IPS-18a (cell line): Measurements from ENCODE around the gene SLC16A2.
"Not testable (repeated sequence)": the region's sequence is repeated elsewhere in the genome, so short reads cannot be mapped to it uniquely, and the experiment has no call there.

Experiments used
- H3K27ac ChIP-seq: one replicate; pipeline ENCODE4 v1.5.1; 2013; ENCODE audit warnings: low read length
- H3K27me3 ChIP-seq: one replicate; pipeline ENCODE4 v1.6.1; 2013; ENCODE audit warnings: mild to moderate bottlenecking, low read length; ENCODE audit not compliant: control insufficient read depth, insufficient read depth
- H3K36me3 ChIP-seq: one replicate; pipeline ENCODE4 v1.6.1; 2013; ENCODE audit warnings: low read depth, low read length; ENCODE audit not compliant: control insufficient read depth
- H3K4me1 ChIP-seq: one replicate; pipeline ENCODE4 v1.6.1; 2013; ENCODE audit warnings: low read depth, low read length; ENCODE audit not compliant: control insufficient read depth
- H3K4me3 ChIP-seq: one replicate; pipeline ENCODE4 v1.5.1; 2013; ENCODE audit warnings: low read length
- H3K9ac ChIP-seq: one replicate; pipeline ENCODE4 v1.6.1; 2013; ENCODE audit warnings: mild to moderate bottlenecking, low read length, moderate library complexity
- H3K9me3 ChIP-seq: one replicate; pipeline ENCODE4 v1.6.1; 2013; ENCODE audit warnings: low read depth, low read length; ENCODE audit not compliant: control insufficient read depth

SLC16A2 gene

DNA sequence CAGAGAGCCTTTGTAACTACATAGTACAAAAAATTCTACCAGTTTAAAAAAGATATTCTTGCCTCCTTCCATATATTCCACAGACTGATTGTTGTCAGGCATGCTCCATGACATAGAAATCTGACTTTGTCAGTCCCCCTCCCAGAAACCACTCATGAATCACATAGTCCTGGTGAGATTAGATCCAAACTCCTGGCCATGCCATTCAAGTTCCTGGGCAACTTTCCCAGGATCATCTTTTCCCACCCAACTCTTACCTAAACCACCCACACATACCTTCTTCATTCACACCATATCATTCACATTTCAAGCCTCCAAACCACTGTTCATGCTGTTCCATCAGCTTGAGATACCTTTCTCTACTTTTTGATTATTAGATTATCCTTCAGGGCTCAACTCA is 46.4 kb downstream of the SLC16A2 start:
- no peak overlapping the region for H3K27ac ChIP-seq
- H3K9ac ChIP-seq = no peak overlapping the region
- H3K36me3 ChIP-seq = no peaks in the 10 kb centered on the region
- H3K9me3 ChIP-seq = peaks cover 8% of the 10 kb centered on the region
- H3K4me3 ChIP-seq = no peak overlapping the region
- H3K27me3 ChIP-seq = no peaks in the 10 kb centered on the region
- H3K4me1 ChIP-seq = no peaks in the 10 kb centered on the region

DNA sequence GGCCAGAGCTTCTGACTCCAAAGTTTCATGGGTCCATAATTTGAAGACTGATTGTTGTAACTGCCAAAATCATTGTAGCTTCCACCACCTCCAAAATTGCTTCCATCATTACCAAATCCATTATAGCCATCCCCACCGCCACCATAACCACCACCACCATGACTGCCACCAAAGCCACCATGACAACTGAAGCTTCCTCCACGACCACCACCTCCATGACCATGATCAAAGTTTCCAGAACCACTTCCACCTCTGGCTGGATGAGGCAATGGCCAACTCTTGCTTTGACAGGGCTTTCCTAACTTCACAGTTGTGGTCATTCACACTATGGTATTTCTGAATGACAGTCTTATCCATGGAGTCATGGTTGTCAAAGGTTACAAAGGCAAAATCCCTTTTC is 51.8 kb downstream of the SLC16A2 start:
- H3K27me3 ChIP-seq, H3K4me3 ChIP-seq, H3K36me3 ChIP-seq, H3K27ac ChIP-seq, H3K4me1 ChIP-seq, H3K9ac ChIP-seq: not testable (repeated sequence)
- peaks cover 14% of the 10 kb centered on the region for H3K9me3 ChIP-seq

GRCh38 chrX:74490247-74490646 is 69.0 kb downstream of the SLC16A2 start:
- Histone ChIP-seq H3K36me3 (no peaks in the 10 kb centered on the region), H3K9me3 (peaks cover 14% of the 10 kb centered on the region), H3K27ac (no peak overlapping the region), H3K9ac (no peak overlapping the region), H3K4me1 (peaks cover 18% of the 10 kb centered on the region), H3K4me3 (no peak overlapping the region), H3K27me3 (no peaks in the 10 kb centered on the region)

GRCh38 chrX:74492720-74493201 is 71.5 kb downstream of the SLC16A2 start:
- peaks cover 13% of the 10 kb centered on the region for H3K9me3 ChIP-seq
- H3K27ac ChIP-seq = no peak overlapping the region
- no peak overlapping the region for H3K4me3 ChIP-seq
- no peaks in the 10 kb centered on the region for H3K36me3 ChIP-seq
- no peaks in the 10 kb centered on the region for H3K27me3 ChIP-seq
- H3K9ac ChIP-seq = no peak overlapping the region
- peaks cover 18% of the 10 kb centered on the region for H3K4me1 ChIP-seq

DNA sequence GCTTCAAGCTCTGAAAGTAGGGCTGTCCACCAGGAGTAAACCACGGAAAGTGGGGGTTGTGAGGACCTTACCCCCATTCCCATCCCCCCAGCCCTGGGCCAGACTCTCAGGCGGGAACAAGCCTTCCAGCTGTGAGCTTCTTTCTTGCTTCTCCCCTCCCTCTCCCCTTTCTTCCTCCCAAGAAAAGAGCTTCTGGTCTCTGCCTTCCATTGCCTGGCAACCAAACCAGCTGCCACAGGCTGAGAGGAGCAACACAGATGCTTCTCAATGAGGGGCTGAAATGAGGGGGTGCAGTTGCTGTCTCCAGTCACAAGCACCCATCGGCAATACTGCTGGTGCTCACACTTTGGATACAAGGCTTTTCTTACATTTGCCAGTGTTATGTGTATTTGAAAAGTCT is 72.5 kb downstream of the SLC16A2 start:
- peaks cover 18% of the 10 kb centered on the region for H3K4me1 ChIP-seq
- no peak overlapping the region for H3K27ac ChIP-seq
- no peaks in the 10 kb centered on the region for H3K36me3 ChIP-seq
- H3K9ac ChIP-seq = no peak overlapping the region
- H3K9me3 ChIP-seq = peaks cover 13% of the 10 kb centered on the region
- H3K27me3 ChIP-seq = no peaks in the 10 kb centered on the region
- no peak overlapping the region for H3K4me3 ChIP-seq

DNA sequence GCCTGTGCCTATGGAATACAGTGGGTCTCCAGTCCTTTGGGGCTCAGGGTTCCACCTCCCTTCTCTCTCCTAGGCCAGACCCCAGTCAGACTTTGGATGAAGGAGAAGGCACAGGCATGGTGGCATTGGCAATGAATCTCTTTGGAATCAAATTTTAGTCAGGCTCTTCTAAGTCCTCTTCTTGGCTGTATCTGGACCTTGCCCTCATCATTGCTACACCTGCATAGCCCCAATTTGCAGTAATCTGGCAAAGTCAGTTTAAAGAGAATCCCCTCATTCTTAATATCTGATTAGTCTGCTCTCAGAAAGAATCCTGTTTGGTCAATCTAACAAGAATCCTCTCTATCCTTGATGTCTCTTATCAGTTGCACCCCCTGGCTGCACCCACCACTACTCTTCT is 77.6 kb downstream of the SLC16A2 start:
- H3K9me3 ChIP-seq = peaks cover 15% of the 10 kb centered on the region
- no peaks in the 10 kb centered on the region for H3K27me3 ChIP-seq
- H3K36me3 ChIP-seq = no peaks in the 10 kb centered on the region
- H3K27ac ChIP-seq = no peak overlapping the region
- no peak overlapping the region for H3K9ac ChIP-seq
- H3K4me1 ChIP-seq = peaks cover 4% of the 10 kb centered on the region
- H3K4me3 ChIP-seq = no peak overlapping the region

DNA sequence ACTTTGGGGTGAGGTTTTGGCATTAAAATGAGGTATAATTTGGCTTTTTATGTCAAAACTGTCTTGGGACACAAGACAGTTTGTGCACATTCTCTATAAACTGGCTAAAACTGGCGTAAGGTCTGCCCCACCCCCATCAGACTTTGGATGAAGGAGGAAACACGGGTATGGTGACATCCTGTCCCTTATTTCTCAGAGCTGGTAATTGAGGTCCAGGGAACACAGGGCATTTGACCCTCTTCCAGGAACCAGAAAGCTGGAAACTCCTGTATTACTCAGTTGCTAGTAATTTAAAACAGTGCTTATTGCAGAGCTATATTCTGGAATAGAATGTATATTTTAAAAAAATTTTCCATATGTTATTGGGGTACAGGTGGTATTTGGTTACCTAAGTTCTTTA is 78.8 kb downstream of the SLC16A2 start:
- H3K4me3 ChIP-seq = no peak overlapping the region
- no peak overlapping the region for H3K9ac ChIP-seq
- H3K9me3 ChIP-seq = peaks cover 15% of the 10 kb centered on the region
- no peaks in the 10 kb centered on the region for H3K4me1 ChIP-seq
- no peaks in the 10 kb centered on the region for H3K36me3 ChIP-seq
- H3K27ac ChIP-seq = no peak overlapping the region
- H3K27me3 ChIP-seq = no peaks in the 10 kb centered on the region

GRCh38 chrX:74500555-74500954 is 79.3 kb downstream of the SLC16A2 start:
- Histone ChIP-seq H3K27ac (no peak overlapping the region), H3K4me1 (no peaks in the 10 kb centered on the region), H3K27me3 (no peaks in the 10 kb centered on the region), H3K9ac (no peak overlapping the region), H3K4me3 (no peak overlapping the region), H3K36me3 (no peaks in the 10 kb centered on the region), H3K9me3 (peaks cover 15% of the 10 kb centered on the region)

GRCh38 chrX:74505437-74505836 is 84.1 kb downstream of the SLC16A2 start:
- Histone ChIP-seq H3K27me3 (no peaks in the 10 kb centered on the region), H3K4me3 (no peak overlapping the region), H3K36me3 (no peaks in the 10 kb centered on the region), H3K27ac (no peak overlapping the region), H3K9me3 (peaks cover 5% of the 10 kb centered on the region), H3K4me1 (no peaks in the 10 kb centered on the region), H3K9ac (no peak overlapping the region)

GRCh38 chrX:74506317-74507115 is 85.2 kb downstream of the SLC16A2 start:
- Histone ChIP-seq H3K27ac (no peak overlapping the region), H3K9me3 (peaks cover 3% of the 10 kb centered on the region), H3K27me3 (no peaks in the 10 kb centered on the region), H3K36me3 (no peaks in the 10 kb centered on the region), H3K4me3 (no peak overlapping the region), H3K4me1 (no peaks in the 10 kb centered on the region), H3K9ac (no peak overlapping the region)

DNA sequence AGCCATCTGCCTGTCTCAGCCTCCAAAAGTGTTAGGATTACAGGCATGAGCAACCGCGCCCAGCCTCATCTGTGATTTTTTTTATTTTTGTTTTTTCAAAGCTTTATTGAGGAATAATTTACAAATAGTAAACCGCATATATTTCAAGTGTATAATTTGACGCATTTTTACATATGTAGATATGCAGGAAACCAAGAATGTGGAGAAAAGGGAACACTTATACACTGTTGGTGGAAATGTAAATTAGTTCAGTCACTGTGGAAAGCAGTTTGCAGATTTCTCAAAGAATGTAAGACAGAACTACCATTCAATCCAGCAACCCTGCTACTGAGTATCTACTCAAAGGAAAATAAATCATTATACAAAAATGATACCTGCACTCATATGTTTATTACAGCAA is 85.9 kb downstream of the SLC16A2 start:
- Histone ChIP-seq H3K27ac (no peak overlapping the region), H3K4me3 (no peak overlapping the region), H3K9ac (no peak overlapping the region), H3K9me3 (peaks cover 7% of the 10 kb centered on the region), H3K27me3 (no peaks in the 10 kb centered on the region), H3K4me1 (no peaks in the 10 kb centered on the region), H3K36me3 (no peaks in the 10 kb centered on the region)

- Histone ChIP-seq H3K9me3 (peaks cover 11% of the 10 kb centered on the region), H3K9ac (no peak overlapping the region), H3K27me3 (no peaks in the 10 kb centered on the region), H3K4me3 (no peak overlapping the region), H3K27ac (no peak overlapping the region), H3K36me3 (no peaks in the 10 kb centered on the region), H3K4me1 (peaks cover 5% of the 10 kb centered on the region)
Observed at GRCh38 chrX:74509989-74510388, 88.7 kb downstream of the SLC16A2 start.
